Tibial nerve (tissue), 4 donors: ENCODE results near the gene NUAK2. TPM values are rescaled to one million over a fixed set of nuclear protein-coding genes. Genes with fewer than 3 reads are reported as not detected.

Experiments used
- DNase-seq, 2 donors: peaks; one replicate each; pipeline ENCODE4 v3.0.0-alpha.2; 2019; ENCODE audit warnings: low spot score in 2 of 2
- H3K27ac ChIP-seq, 4 donors: fragments of 200-600 bp; sonication (generic) in 3 of 4; one replicate each; pipeline ENCODE4 v1.5.1; 2017 to 2019; ENCODE audit warnings: mild to moderate bottlenecking in 1 of 4
- H3K27me3 ChIP-seq, 2 donors: fragments of 200-600 bp; sonication (generic) in 1 of 2; one replicate each; pipeline versions ENCODE4 v1.5.1 to v1.6.0; 2017 to 2019
- H3K36me3 ChIP-seq, 3 donors: fragments of 200-600 bp; sonication (generic); one replicate each; pipeline ENCODE4 v1.5.1; 2018 to 2019
- H3K4me1 ChIP-seq, 4 donors: fragments of 200-600 bp; sonication (generic) in 3 of 4; one replicate each; pipeline ENCODE4 v1.5.1; 2017 to 2019
- H3K4me3 ChIP-seq, 4 donors: fragments of 200-600 bp; sonication (generic) in 3 of 4; one replicate each; pipeline ENCODE4 v1.5.1; 2017 to 2019; ENCODE audit warnings: mild to moderate bottlenecking in 1 of 4, moderate library complexity in 1 of 4
- H3K9me3 ChIP-seq, 4 donors: fragments of 200-600 bp; sonication (generic) in 3 of 4; one replicate each; pipeline ENCODE4 v1.5.1; 2017 to 2019
- CTCF ChIP-seq, 5 experiments: fragments of 200-600 bp in 3 of 5; fragments of 450-650 bp in 2 of 5; sonication (generic) in 3 of 5; IDR thresholded peaks; one replicate each; pipeline ENCODE4 v1.5.1; 2016 to 2019; ENCODE audit warnings: antibody characterized with exemption in 5 of 5, mild to moderate bottlenecking in 3 of 5, moderate library complexity in 2 of 5
- EP300 ChIP-seq, 2 donors: sonication (generic); formaldehyde crosslinking; IDR thresholded peaks; one replicate each; pipeline ENCODE4 v1.6.1; 2017; ENCODE audit warnings: antibody characterized with exemption in 2 of 2, mild to moderate bottlenecking in 1 of 2
- POLR2A ChIP-seq, 2 donors: fragments of 450-650 bp; IDR thresholded peaks; one replicate each; pipeline ENCODE4 v1.6.1; 2017; ENCODE audit warnings: antibody characterized with exemption in 2 of 2, mild to moderate bottlenecking in 2 of 2, moderate library complexity in 2 of 2
- WGBS, 2 donors: methylation state at CpG; one replicate each; pipeline ENCODE4 v1.1.5; 2018; 5-methylcytosine and 5-hydroxymethylcytosine counted together
- total RNA-seq, 4 donors: library from RNA; depleted of rRNA; stranded (reverse); fragments of >200 nt; gene quantifications; one replicate each; pipeline ENCODE4 v1.1.0, GENCODE V29; 2016

The NUAK2 gene
- total RNA-seq, 4 donors from 2014 or later: 0.60 to 5.3 (median 2.7) TPM

GRCh38 chr1:205330150-205330549 is 8.6 kb upstream of the NUAK2 start:
- no peaks in the 10 kb centered on the region for H3K36me3 ChIP-seq
- H3K4me3 ChIP-seq: no peak overlapping the region
- no peaks in the 10 kb centered on the region for H3K4me1 ChIP-seq
- no peak for TF ChIP-seq POLR2A (IDR thresholded peaks at IDR 0.05)
- TF ChIP-seq CTCF (IDR thresholded peaks at IDR 0.05): no peak
- no peak for TF ChIP-seq EP300 (IDR thresholded peaks at IDR 0.05)
- H3K27ac ChIP-seq: no peak overlapping the region
- H3K9me3 ChIP-seq: no peaks in the 10 kb centered on the region
- no peak for DNase-seq
- WGBS, 2 donors: 61 to 64% methylated on average over 2 of the region's 2 CpGs
- peaks cover 0 to 18% of the 10 kb centered on the region in 2 donors for H3K27me3 ChIP-seq

- no peaks in the 10 kb centered on the region for H3K36me3 ChIP-seq
- WGBS, 2 donors: 84 to 89% methylated on average over 5 of the region's 5 CpGs
- no peak for DNase-seq
Observed at GRCh38 chr1:205329719-205330118, 8.2 kb upstream of the NUAK2 start.

GRCh38 chr1:205328476-205328875 is 6.9 kb upstream of the NUAK2 start:
- Histone ChIP-seq H3K4me1 (no peaks in the 10 kb centered on the region), H3K36me3 (no peaks in the 10 kb centered on the region), H3K4me3 (no peak overlapping the region), H3K9me3 (no peaks in the 10 kb centered on the region), H3K27me3 (peaks cover 0 to 18% of the 10 kb centered on the region in 2 donors), H3K27ac (no peak overlapping the region)
- WGBS, 2 donors: 39 to 43% methylated on average over 3 to 4 of the region's 4 CpGs
- no peak for DNase-seq
- TF ChIP-seq EP300 (IDR thresholded peaks at IDR 0.05): no peak
- TF ChIP-seq POLR2A (IDR thresholded peaks at IDR 0.05): no peak
- no peak for TF ChIP-seq CTCF (IDR thresholded peaks at IDR 0.05)

More at GRCh38 chr1:205329719-205330118, 8.2 kb upstream of the NUAK2 start:
- TF ChIP-seq POLR2A (IDR thresholded peaks at IDR 0.05) (no peak), CTCF (IDR thresholded peaks at IDR 0.05) (no peak), EP300 (IDR thresholded peaks at IDR 0.05) (no peak)
- Histone ChIP-seq H3K27ac (no peak overlapping the region), H3K4me3 (no peak overlapping the region), H3K9me3 (no peaks in the 10 kb centered on the region), H3K4me1 (no peaks in the 10 kb centered on the region), H3K27me3 (peaks cover 0 to 18% of the 10 kb centered on the region in 2 donors)

GRCh38 chr1:205326812-205327466 is 5.4 kb upstream of the NUAK2 start:
- H3K4me3 ChIP-seq: no peak overlapping the region
- no peak overlapping the region for H3K27ac ChIP-seq
- H3K4me1 ChIP-seq: peaks cover 0 to 2% (median 0%) of the 10 kb centered on the region in 4 donors
- 67 to 72% methylated on average over 11 of the region's 11 CpGs for WGBS, 2 donors
- peaks cover 0 to 18% of the 10 kb centered on the region in 2 donors for H3K27me3 ChIP-seq
- no peaks in the 10 kb centered on the region for H3K36me3 ChIP-seq
- TF ChIP-seq POLR2A (IDR thresholded peaks at IDR 0.05): no peak
- no peak for TF ChIP-seq CTCF (IDR thresholded peaks at IDR 0.05)
- no peak for TF ChIP-seq EP300 (IDR thresholded peaks at IDR 0.05)
- no peak for DNase-seq
- H3K9me3 ChIP-seq: no peaks in the 10 kb centered on the region

GRCh38 chr1:205325334-205325884 is 3.9 kb upstream of the NUAK2 start:
- no peak overlapping the region for H3K4me3 ChIP-seq
- no peaks in the 10 kb centered on the region for H3K9me3 ChIP-seq
- no peak overlapping the region for H3K27ac ChIP-seq
- TF ChIP-seq EP300 (IDR thresholded peaks at IDR 0.05) (no peak), CTCF (IDR thresholded peaks at IDR 0.05) (peak; percentile 68 to 87 (median 83))
- H3K27me3 ChIP-seq: peaks cover 0 to 18% of the 10 kb centered on the region in 2 donors
- DNase-seq: peak in 1 of 2 donors; percentile 89
- no peaks in the 10 kb centered on the region for H3K36me3 ChIP-seq
- peaks cover 0 to 13% (median 3%) of the 10 kb centered on the region in 4 donors for H3K4me1 ChIP-seq
- WGBS, 2 donors: 34 to 40% methylated on average over 5 to 6 of the region's 6 CpGs
